ENCODE results near the gene PFDN4.

- TF ChIP-seq CTCF (IDR thresholded peaks at IDR 0.05; ENCODE audit: low read depth, low read length, poor library complexity, severe bottlenecking) (no peak), EZH2phosphoT487 (IDR thresholded peaks at IDR 0.05; ENCODE audit: borderline replicate concordance, low read length) (no peak)
Measured at GRCh38 chr20:54199283-54199682, 8.6 kb upstream of the PFDN4 start.
